ENCODE results near the gene TP53TG5.

GRCh38 chr20:45347297-45347935 is 30.7 kb downstream of the TP53TG5 start:
- TF ChIP-seq ARNT (IDR thresholded peaks at IDR 0.05) = no peak
- TF ChIP-seq LEF1 (IDR thresholded peaks at IDR 0.05; ENCODE audit: borderline replicate concordance) = no peak
- no peak for TF ChIP-seq SP1 (IDR thresholded peaks at IDR 0.05)
- no peak for TF ChIP-seq L3MBTL2 (conservative IDR thresholded peaks at IDR 0.05)
- TF ChIP-seq TARDBP (IDR thresholded peaks at IDR 0.05) = no peak
- TF ChIP-seq ELF4 (IDR thresholded peaks at IDR 0.05) = no peak
- TF ChIP-seq FOXM1 (IDR thresholded peaks at IDR 0.05; ENCODE audit: borderline replicate concordance) = no peak
- no peak for TF ChIP-seq NFRKB (IDR thresholded peaks at IDR 0.05)
- TF ChIP-seq BHLHE40 (IDR thresholded peaks at IDR 0.05; ENCODE audit: borderline replicate concordance) = no peak
- no peak for TF ChIP-seq ZNF384 (IDR thresholded peaks at IDR 0.05)

Data from HEK293T (cell line).